Measurements from ENCODE around the gene SPSB2. TPM values are rescaled to one million over a fixed set of nuclear protein-coding genes. Genes with fewer than 3 reads are reported as not detected.

Gene SPSB2
- polyA plus RNA-seq, 1 of the 3 experiments (the other 2 are of a cell fraction): 16.9 TPM

DNA sequence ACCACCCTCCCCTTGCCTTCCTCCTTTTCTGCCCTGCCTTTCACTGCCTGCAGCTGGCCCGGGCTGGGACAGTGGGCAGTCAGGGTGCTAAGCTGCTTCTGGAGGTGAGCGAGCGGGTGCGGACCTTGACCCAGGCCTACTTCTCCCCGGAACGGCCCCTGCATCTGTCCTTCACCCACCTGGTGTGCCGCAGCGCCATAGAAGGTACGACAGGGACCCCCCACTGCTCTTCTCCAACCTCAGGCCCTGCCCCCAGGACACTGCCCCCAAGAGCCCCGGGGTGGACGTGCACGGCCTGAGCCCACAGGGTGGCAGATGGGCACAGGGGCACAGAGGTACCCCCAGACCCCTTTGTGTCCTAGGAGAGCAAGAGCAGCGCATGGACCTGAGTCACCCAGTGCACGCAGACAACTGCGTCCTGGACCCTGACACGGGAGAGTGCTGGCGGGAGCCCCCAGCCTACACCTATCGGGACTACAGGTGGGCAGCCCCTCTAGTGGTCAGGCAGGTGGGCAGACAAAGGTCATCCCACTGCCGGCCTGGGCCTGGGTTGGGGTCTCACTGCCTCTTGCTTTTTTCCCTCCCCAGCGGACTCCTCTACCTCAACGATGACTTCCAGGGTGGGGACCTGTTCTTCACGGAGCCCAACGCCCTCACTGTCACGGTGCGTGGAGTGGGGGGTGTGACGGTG, 35.6 kb downstream of the SPSB2 start:
- Histone ChIP-seq H3K9ac (no peak overlapping the region), H3K9me2 (no peaks in the 10 kb centered on the region), H3F3A (replicated peaks; ENCODE audit: insufficient read depth) (no peaks in the 10 kb centered on the region), H3K4me1 (ENCODE audit: control insufficient read depth in 1 of 2, insufficient read depth in 2 of 2, low read depth in 1 of 2, low read length in 1 of 2) (no peaks in the 10 kb centered on the region), H3K36me3 (replicated peaks in 1 of 2; ENCODE audit: control insufficient read depth in 1 of 2, insufficient read depth in 2 of 2, low read length in 1 of 2) (peaks cover 34 to 63% of the 10 kb centered on the region in 2 experiments), H2AFZ (ENCODE audit: low read depth) (no peak overlapping the region), H3K27me3 (ENCODE audit: insufficient read depth) (no peaks in the 10 kb centered on the region), H3K4me3 (ENCODE audit: low read depth in 2 of 2, low read length in 1 of 2) (no peak overlapping the region), H3K9me3 (no peaks in the 10 kb centered on the region), H4K20me1 (ENCODE audit: insufficient read depth) (0 out of 2 replicates have a peak, but pooled peaks cover 8% of the 10 kb centered on the region), H3K79me2 (ENCODE audit: insufficient read depth) (no peaks in the 10 kb centered on the region), H3K27ac (ENCODE audit: low read depth in 2 of 2, low read length in 1 of 2) (no peak overlapping the region), H3K4me2 (no peak overlapping the region)
- no peak for TF ChIP-seq TEAD4 (IDR thresholded peaks at IDR 0.05; ENCODE audit: borderline replicate concordance, insufficient read depth)
- TF ChIP-seq TCF12 (IDR thresholded peaks at IDR 0.05): no peak
- TF ChIP-seq SMC3 (IDR thresholded peaks at IDR 0.05; ENCODE audit: low read depth, low read length): no peak
- no peak for TF ChIP-seq MEF2A (IDR thresholded peaks at IDR 0.05; ENCODE audit: borderline replicate concordance, low read depth)
- TF ChIP-seq, protein P1, sequence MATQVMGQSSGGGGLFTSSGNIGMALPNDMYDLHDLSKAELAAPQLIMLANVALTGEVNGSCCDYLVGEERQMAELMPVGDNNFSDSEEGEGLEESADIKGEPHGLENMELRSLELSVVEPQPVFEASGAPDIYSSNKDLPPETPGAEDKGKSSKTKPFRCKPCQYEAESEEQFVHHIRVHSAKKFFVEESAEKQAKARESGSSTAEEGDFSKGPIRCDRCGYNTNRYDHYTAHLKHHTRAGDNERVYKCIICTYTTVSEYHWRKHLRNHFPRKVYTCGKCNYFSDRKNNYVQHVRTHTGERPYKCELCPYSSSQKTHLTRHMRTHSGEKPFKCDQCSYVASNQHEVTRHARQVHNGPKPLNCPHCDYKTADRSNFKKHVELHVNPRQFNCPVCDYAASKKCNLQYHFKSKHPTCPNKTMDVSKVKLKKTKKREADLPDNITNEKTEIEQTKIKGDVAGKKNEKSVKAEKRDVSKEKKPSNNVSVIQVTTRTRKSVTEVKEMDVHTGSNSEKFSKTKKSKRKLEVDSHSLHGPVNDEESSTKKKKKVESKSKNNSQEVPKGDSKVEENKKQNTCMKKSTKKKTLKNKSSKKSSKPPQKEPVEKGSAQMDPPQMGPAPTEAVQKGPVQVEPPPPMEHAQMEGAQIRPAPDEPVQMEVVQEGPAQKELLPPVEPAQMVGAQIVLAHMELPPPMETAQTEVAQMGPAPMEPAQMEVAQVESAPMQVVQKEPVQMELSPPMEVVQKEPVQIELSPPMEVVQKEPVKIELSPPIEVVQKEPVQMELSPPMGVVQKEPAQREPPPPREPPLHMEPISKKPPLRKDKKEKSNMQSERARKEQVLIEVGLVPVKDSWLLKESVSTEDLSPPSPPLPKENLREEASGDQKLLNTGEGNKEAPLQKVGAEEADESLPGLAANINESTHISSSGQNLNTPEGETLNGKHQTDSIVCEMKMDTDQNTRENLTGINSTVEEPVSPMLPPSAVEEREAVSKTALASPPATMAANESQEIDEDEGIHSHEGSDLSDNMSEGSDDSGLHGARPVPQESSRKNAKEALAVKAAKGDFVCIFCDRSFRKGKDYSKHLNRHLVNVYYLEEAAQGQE (IDR thresholded peaks at IDR 0.05; ENCODE audit: low read depth, low read length): no peak
- TF ChIP-seq, protein P2, sequence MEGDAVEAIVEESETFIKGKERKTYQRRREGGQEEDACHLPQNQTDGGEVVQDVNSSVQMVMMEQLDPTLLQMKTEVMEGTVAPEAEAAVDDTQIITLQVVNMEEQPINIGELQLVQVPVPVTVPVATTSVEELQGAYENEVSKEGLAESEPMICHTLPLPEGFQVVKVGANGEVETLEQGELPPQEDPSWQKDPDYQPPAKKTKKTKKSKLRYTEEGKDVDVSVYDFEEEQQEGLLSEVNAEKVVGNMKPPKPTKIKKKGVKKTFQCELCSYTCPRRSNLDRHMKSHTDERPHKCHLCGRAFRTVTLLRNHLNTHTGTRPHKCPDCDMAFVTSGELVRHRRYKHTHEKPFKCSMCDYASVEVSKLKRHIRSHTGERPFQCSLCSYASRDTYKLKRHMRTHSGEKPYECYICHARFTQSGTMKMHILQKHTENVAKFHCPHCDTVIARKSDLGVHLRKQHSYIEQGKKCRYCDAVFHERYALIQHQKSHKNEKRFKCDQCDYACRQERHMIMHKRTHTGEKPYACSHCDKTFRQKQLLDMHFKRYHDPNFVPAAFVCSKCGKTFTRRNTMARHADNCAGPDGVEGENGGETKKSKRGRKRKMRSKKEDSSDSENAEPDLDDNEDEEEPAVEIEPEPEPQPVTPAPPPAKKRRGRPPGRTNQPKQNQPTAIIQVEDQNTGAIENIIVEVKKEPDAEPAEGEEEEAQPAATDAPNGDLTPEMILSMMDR (IDR thresholded peaks at IDR 0.05): no peak
- TF ChIP-seq CHD2 (IDR thresholded peaks at IDR 0.05; ENCODE audit: low read length, partially characterized antibody): no peak
- no peak for TF ChIP-seq GATA2 (CRISPR knock-in tag; IDR thresholded peaks at IDR 0.05)
- TF ChIP-seq SIN3A (IDR thresholded peaks at IDR 0.05; ENCODE audit: borderline replicate concordance, low read depth, low read length): no peak
- 96% methylated on average over 8 of the region's 26 CpGs for WGBS (ENCODE audit: low lambda C conversion rate)
- ChIA-PET CTCF (interaction anchor here (1.5 to 14.1 kb wide), 6 partner anchors 10 to 85 kb away, joined by 4 to 225 read pairs (median 36); partner anchors contain the start of genes CDCA3, GNB3, GPR162 and MLF2), POLR2A (no interaction called here)
- no peak for DNase-seq

DNA sequence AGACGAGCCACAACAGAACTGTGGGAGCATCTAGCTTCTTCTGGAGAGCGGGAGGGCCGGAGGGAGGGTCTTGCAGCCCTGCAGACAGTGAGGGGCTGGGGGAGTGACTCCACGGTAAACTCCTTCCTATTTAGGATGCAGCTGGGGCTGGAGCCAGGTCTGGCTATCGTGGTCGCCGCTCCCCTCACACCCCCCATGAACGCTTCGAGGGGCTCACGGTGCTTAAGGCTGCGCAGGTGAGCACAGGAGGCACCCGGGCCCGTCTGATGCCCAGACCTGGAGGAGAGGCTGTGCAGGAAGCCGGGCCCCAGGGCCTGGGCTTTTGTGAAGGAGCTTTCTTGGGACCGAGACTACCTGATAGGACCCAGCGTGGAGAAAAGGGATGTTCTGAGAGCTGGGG, 36.3 kb downstream of the SPSB2 start:
- ChIA-PET CTCF (interaction anchor here (1.2 to 14.1 kb wide), 12 partner anchors 11 to 240 kb away, joined by 3 to 225 read pairs (median 6); partner anchors contain the start of genes CDCA3, GNB3, GPR162 and MLF2), POLR2A (interaction anchor here (1.0 to 1.4 kb wide), 3 partner anchors 9 to 16 kb away, joined by 3 read pairs; partner anchors contain the start of gene USP5)
- H3K9me3 ChIP-seq: no peaks in the 10 kb centered on the region
- DNase-seq: no peak
- no peaks in the 10 kb centered on the region for H3K4me1 ChIP-seq (ENCODE audit: control insufficient read depth in 1 of 2, insufficient read depth in 2 of 2, low read depth in 1 of 2, low read length in 1 of 2)
- WGBS (ENCODE audit: low lambda C conversion rate): 87% methylated on average over 13 of the region's 16 CpGs
- H3K27me3 ChIP-seq (ENCODE audit: insufficient read depth): no peaks in the 10 kb centered on the region
- no peak overlapping the region for H3K9ac ChIP-seq
- no peak overlapping the region for H3K4me3 ChIP-seq (ENCODE audit: low read depth in 2 of 2, low read length in 1 of 2)
- H3K4me2 ChIP-seq: no peak overlapping the region
- H3K36me3 ChIP-seq (replicated peaks in 1 of 2; ENCODE audit: control insufficient read depth in 1 of 2, insufficient read depth in 2 of 2, low read length in 1 of 2): peaks cover 37 to 67% of the 10 kb centered on the region in 2 experiments
- H3K27ac ChIP-seq (ENCODE audit: low read depth in 2 of 2, low read length in 1 of 2): no peak overlapping the region
- no peaks in the 10 kb centered on the region for H3F3A ChIP-seq (replicated peaks; ENCODE audit: insufficient read depth)
- H2AFZ ChIP-seq (ENCODE audit: low read depth): no peak overlapping the region
- H3K9me2 ChIP-seq: no peaks in the 10 kb centered on the region
- 0 out of 2 replicates have a peak, but pooled peaks cover 8% of the 10 kb centered on the region for H4K20me1 ChIP-seq (ENCODE audit: insufficient read depth)
- no peaks in the 10 kb centered on the region for H3K79me2 ChIP-seq (ENCODE audit: insufficient read depth)
- no peak for TF ChIP-seq FOSL2 (IDR thresholded peaks at IDR 0.05; ENCODE audit: borderline replicate concordance, low read depth)
- TF ChIP-seq MXI1 (IDR thresholded peaks at IDR 0.05; ENCODE audit: low read depth, low read length): no peak
- no peak for TF ChIP-seq GABPA (IDR thresholded peaks at IDR 0.05; ENCODE audit: low read depth)
- TF ChIP-seq, protein P3, sequence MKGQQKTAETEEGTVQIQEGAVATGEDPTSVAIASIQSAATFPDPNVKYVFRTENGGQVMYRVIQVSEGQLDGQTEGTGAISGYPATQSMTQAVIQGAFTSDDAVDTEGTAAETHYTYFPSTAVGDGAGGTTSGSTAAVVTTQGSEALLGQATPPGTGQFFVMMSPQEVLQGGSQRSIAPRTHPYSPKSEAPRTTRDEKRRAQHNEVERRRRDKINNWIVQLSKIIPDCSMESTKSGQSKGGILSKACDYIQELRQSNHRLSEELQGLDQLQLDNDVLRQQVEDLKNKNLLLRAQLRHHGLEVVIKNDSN (IDR thresholded peaks at IDR 0.05; ENCODE audit: borderline replicate concordance, low read depth): no peak
- TF ChIP-seq, protein P4, sequence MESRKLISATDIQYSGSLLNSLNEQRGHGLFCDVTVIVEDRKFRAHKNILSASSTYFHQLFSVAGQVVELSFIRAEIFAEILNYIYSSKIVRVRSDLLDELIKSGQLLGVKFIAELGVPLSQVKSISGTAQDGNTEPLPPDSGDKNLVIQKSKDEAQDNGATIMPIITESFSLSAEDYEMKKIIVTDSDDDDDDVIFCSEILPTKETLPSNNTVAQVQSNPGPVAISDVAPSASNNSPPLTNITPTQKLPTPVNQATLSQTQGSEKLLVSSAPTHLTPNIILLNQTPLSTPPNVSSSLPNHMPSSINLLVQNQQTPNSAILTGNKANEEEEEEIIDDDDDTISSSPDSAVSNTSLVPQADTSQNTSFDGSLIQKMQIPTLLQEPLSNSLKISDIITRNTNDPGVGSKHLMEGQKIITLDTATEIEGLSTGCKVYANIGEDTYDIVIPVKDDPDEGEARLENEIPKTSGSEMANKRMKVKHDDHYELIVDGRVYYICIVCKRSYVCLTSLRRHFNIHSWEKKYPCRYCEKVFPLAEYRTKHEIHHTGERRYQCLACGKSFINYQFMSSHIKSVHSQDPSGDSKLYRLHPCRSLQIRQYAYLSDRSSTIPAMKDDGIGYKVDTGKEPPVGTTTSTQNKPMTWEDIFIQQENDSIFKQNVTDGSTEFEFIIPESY (IDR thresholded peaks at IDR 0.05; ENCODE audit: borderline replicate concordance, low read depth): no peak
- no peak for TF ChIP-seq NFIC (IDR thresholded peaks at IDR 0.05; ENCODE audit: borderline replicate concordance)
- TF ChIP-seq RXRA (IDR thresholded peaks at IDR 0.05; ENCODE audit: borderline replicate concordance, low read depth): no peak
- no peak for TF ChIP-seq RCOR1 (IDR thresholded peaks at IDR 0.05; ENCODE audit: low read length)
- TF ChIP-seq CHD2 (IDR thresholded peaks at IDR 0.05; ENCODE audit: low read length, partially characterized antibody): no peak
- no peak for TF ChIP-seq MEF2A (IDR thresholded peaks at IDR 0.05; ENCODE audit: borderline replicate concordance, low read depth)

Measured in SK-N-SH (cell line).